Lower leg skin (tissue), 3 donors: ENCODE measurements around the gene DPP8.

Source experiments
- CTCF ChIP-seq, 3 donors: fragments of 450-650 bp; IDR thresholded peaks; one replicate each; pipeline ENCODE4 v1.5.1; 2016; ENCODE audit warnings: antibody characterized with exemption in 3 of 3, mild to moderate bottlenecking in 3 of 3, moderate library complexity in 2 of 3
- POLR2A ChIP-seq, 2 donors: fragments of 450-650 bp; IDR thresholded peaks; one replicate each; pipeline ENCODE4 v1.6.1; 2016 to 2017; ENCODE audit warnings: antibody characterized with exemption in 2 of 2, mild to moderate bottlenecking in 1 of 2, moderate library complexity in 1 of 2

- TF ChIP-seq CTCF (IDR thresholded peaks at IDR 0.05) (no peak), POLR2A (IDR thresholded peaks at IDR 0.05) (no peak)
Observed at GRCh38 chr15:65418596-65418995, 98.9 kb downstream of the DPP8 start.
